Mesothelial cell of epicardium (in vitro differentiated cells): ENCODE measurements around the gene WNT9A. TPM values are rescaled to one million over a fixed set of nuclear protein-coding genes. Genes with fewer than 3 reads are reported as not detected.
A peak's percentile ranks its signal among the peaks of the same experiment; 100 is the strongest.

Source experiments
- DNase-seq, 2 experiments: peaks; one replicate each; pipeline ENCODE4 v3.0.0; 2021; ENCODE audit warnings: low spot score in 2 of 2; ENCODE audit not compliant: unreplicated experiment in 2 of 2
- H3K27ac Mint-ChIP-seq: 2 replicates; pipeline ENCODE4 v1.8.0; 2021; ENCODE audit warnings: mixed read lengths
- H3K27me3 Mint-ChIP-seq: 2 replicates; pipeline ENCODE4 v1.8.0; 2021; ENCODE audit warnings: low read depth, mixed read lengths
- H3K36me3 Mint-ChIP-seq: 2 replicates; pipeline ENCODE4 v1.8.0; 2021; ENCODE audit warnings: mixed read lengths
- H3K4me1 Mint-ChIP-seq: 2 replicates; pipeline ENCODE4 v1.8.0; 2021; ENCODE audit warnings: mixed read lengths
- H3K4me3 Mint-ChIP-seq: 2 replicates; pipeline ENCODE4 v1.8.0; 2021; ENCODE audit warnings: mild to moderate bottlenecking, moderate library complexity, mixed read lengths
- H3K9me3 Mint-ChIP-seq: 2 replicates; pipeline ENCODE4 v1.8.0; 2021; ENCODE audit warnings: mixed read lengths
- total RNA-seq: library from RNA; stranded (reverse); gene quantifications from 3 replicates; pipeline ENCODE4 v1.2.1, GENCODE V29; 2021
- TF ChIP-seq, protein P1 (sequence below): fragments of 200-600 bp; sonication (generic); IDR thresholded peaks from one replicate; pipeline ENCODE4 v1.5.0; 2021; ENCODE audit warnings: antibody characterized with exemption; ENCODE audit not compliant: unreplicated experiment

WNT9A gene
- total RNA-seq, 1 donor from 2014 or later = 3.9 TPM

DNA sequence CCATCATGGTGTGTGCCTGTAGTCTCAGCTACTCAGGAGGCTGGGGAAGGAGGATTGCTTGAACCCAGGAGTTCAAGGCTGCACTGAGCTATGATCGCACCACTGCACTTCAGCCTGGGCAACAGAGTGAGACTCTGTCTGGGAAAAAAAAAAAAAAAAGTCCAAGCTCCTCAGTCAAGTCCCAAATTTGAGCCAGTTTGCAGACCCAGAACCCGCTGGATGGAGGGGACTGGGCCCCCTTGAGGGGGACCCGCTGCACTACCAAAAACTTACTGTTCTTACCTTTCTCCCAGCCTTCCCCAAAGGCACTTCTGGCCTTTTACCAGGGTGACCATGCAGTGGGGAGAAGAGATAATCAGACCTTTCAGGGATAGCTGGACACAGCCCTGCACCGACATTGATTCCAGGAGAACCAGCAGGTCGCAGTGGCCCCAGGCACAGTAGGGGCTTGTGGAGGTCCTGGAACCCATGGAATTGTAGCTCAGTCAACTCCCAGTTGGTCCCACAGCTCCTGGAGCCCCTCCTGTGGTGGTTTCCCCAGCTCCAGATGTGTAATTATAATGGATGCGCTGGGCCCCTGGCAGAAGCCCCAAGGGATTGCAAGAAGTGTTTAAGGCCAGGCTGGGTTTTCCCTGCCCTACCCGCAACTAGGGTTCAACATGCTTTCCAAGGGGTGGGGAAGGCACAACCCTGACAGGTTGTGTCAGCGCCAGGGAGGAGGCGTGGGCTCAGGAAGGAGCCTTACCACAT, 4.1 kb upstream of the WNT9A start:
- Mint-ChIP-seq H3K27ac (no peak overlapping the region), H3K9me3 (peaks cover 11% of the 10 kb centered on the region), H3K36me3 (no peaks in the 10 kb centered on the region), H3K4me1 (peaks cover 8% of the 10 kb centered on the region), H3K27me3 (peaks cover 47% of the 10 kb centered on the region), H3K4me3 (no peak overlapping the region)
- TF ChIP-seq, protein P1, sequence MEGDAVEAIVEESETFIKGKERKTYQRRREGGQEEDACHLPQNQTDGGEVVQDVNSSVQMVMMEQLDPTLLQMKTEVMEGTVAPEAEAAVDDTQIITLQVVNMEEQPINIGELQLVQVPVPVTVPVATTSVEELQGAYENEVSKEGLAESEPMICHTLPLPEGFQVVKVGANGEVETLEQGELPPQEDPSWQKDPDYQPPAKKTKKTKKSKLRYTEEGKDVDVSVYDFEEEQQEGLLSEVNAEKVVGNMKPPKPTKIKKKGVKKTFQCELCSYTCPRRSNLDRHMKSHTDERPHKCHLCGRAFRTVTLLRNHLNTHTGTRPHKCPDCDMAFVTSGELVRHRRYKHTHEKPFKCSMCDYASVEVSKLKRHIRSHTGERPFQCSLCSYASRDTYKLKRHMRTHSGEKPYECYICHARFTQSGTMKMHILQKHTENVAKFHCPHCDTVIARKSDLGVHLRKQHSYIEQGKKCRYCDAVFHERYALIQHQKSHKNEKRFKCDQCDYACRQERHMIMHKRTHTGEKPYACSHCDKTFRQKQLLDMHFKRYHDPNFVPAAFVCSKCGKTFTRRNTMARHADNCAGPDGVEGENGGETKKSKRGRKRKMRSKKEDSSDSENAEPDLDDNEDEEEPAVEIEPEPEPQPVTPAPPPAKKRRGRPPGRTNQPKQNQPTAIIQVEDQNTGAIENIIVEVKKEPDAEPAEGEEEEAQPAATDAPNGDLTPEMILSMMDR = no peak
- DNase-seq = peak in 1 of 2 experiments; percentile 25

DNA sequence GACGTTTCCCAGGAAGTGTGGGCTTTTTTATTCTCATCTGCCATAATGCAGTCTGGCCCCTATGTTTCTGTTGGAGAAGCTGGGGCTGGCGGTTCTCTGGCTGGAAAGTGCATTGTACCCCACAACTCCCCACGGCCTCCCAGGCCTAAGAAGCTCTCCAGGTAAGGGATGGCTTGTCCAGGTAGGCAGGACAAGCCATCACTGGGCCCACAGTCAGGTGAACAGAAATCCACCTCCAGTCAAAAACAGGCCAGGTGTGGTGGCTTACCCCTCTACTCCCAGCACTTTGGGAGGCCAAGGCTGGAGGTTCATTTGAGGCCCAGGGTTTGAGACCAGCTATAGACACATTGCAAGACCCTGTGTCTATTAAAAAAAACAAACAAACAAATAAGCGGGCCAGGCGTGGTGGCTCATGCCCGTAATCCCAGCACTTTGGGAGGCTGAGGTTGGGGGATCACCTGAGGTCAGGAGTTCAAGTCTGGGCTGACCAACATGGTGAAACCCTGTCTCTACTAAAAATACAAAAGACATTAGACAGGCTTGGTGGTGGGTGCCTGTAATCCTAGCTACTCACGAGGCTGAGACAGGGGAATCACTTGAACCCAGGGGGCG, 3.1 kb upstream of the WNT9A start:
- Mint-ChIP-seq H3K4me3 (no peak overlapping the region), H3K27me3 (peaks cover 48% of the 10 kb centered on the region), H3K4me1 (peaks cover 13% of the 10 kb centered on the region), H3K9me3 (peaks cover 4% of the 10 kb centered on the region), H3K36me3 (no peaks in the 10 kb centered on the region), H3K27ac (no peak overlapping the region)
- TF ChIP-seq, protein P1 = no peak
- peak in 1 of 2 experiments; percentile 26 for DNase-seq

GRCh38 chr1:227949954-227950734, 2.4 kb upstream of the WNT9A start:
- no peaks in the 10 kb centered on the region for H3K36me3 Mint-ChIP-seq
- H3K4me3 Mint-ChIP-seq = no peak overlapping the region
- peaks cover 18% of the 10 kb centered on the region for H3K4me1 Mint-ChIP-seq
- no peaks in the 10 kb centered on the region for H3K9me3 Mint-ChIP-seq
- no peak overlapping the region for H3K27ac Mint-ChIP-seq
- peaks cover 41% of the 10 kb centered on the region for H3K27me3 Mint-ChIP-seq
- TF ChIP-seq, protein P1 = no peak
- DNase-seq = peak in 1 of 2 experiments; percentile 35

GRCh38 chr1:227949341-227949921, 1.7 kb upstream of the WNT9A start:
- Mint-ChIP-seq H3K27ac (no peak overlapping the region), H3K9me3 (no peaks in the 10 kb centered on the region), H3K4me1 (peaks cover 20% of the 10 kb centered on the region), H3K27me3 (peaks cover 37% of the 10 kb centered on the region), H3K4me3 (peak overlapping the region; percentile 72), H3K36me3 (no peaks in the 10 kb centered on the region)
- TF ChIP-seq, protein P1 = no peak
- peak in 1 of 2 experiments; percentile 37 for DNase-seq

DNA sequence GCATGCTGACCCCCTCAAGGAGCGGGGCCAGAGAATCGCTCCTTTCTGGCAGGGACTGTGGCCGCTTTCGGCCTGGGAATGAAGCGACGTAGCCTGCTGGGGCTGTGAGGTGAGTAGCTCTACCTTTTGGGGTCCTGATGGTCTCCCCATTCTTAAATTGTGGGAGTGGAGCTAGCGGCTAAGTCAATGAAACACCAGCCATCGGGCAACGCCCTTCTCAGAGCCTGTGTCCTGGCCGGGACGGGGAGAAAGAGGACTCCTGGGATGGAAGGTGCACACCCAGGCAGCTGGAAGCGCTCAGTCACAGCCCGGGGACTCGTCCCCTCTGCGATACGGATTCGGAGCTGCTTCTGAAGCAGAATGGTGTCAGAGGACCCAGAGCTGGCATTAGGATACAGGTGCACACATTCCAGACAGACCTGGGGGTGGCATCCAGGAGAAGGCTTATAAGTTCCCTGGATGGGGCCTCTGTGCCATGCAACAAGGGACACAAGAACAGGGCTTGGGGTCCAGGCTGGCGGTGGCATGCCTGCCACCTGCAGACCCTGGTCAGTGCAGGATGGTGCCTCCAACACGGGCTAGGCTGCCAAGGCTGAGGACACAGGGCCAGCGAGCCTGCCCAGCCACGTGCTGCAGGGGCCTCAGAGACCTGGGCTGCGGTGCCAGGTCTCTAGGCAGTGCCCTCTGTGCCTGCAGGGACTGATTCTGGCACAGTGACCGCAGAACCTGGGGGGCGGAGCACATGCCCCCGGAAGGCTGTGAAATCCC, 945 bp upstream of the WNT9A start:
- peak in 1 of 2 experiments; percentile 42 for DNase-seq
- no peaks in the 10 kb centered on the region for H3K36me3 Mint-ChIP-seq

More for the DNA sequence above, 945 bp upstream of the WNT9A start:
- peaks cover 31% of the 10 kb centered on the region for H3K27me3 Mint-ChIP-seq
- TF ChIP-seq, protein P1 = no peak
- H3K4me3 Mint-ChIP-seq = peak overlapping the region; percentile 72
- H3K27ac Mint-ChIP-seq = peak overlapping the region; percentile 16
- peaks cover 26% of the 10 kb centered on the region for H3K4me1 Mint-ChIP-seq
- H3K9me3 Mint-ChIP-seq = no peaks in the 10 kb centered on the region
